GM18519 (cell line): ENCODE results near the gene PLEKHM3.
A peak's percentile ranks its signal among the peaks of the same experiment; 100 is the strongest.

ENCODE experiments used
- ATAC-seq: cut with Tn5 transposase; IDR thresholded peaks from one replicate; pipeline ENCODE4 v1.9.1; 2021; ENCODE audit warnings: mild to moderate bottlenecking, moderate library complexity; ENCODE audit not compliant: unreplicated experiment, low FRiP score

The PLEKHM3 gene

DNA sequence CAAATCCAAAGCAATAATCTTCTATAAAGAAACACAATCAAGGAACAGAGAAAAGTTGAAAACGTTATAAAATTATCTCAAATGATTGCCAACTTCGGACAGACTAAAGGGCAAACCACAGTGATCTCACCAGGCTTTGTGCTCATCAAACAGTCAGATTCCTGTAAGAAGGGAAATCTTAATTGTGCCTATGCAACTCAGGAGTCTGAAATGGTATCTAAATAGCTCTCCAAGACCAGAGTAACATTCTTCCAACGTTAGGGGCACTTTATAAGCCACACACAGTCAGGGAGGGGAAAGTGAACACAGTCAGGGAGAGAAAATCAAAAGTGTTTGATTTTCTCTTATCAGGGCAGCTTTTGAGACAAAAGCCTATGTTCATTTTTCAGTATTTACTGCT is 29.4 kb downstream of the PLEKHM3 start:
- ATAC-seq = no peak

DNA sequence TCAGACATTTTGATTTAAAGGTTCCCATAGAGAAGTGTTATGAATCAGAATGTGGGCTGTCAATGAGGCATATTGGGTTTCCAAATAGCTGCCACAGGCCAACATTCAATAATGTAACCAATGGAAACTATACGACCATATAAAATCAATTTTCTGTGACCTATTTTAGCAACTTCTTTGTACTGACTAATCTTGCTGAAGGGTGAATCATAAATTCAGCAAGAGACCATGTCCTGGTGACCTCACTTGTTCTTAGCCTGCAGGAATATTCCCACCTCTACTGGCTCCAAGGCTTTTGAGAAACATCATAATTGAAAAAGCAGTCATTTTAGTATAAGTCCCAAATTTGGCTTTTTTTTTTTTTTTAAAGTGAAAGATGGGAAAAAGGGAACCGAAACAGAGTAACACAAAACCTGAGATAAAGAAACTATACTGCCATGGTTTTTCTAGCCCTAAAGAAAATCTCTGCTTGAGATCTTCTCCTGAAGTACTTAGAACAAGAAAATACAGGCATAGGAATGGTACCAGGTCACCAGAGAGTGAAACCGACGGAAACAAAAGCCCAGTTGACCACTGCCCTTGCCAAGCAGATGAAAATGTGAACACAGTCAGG is 32.1 kb downstream of the PLEKHM3 start:
- no peak for ATAC-seq

DNA sequence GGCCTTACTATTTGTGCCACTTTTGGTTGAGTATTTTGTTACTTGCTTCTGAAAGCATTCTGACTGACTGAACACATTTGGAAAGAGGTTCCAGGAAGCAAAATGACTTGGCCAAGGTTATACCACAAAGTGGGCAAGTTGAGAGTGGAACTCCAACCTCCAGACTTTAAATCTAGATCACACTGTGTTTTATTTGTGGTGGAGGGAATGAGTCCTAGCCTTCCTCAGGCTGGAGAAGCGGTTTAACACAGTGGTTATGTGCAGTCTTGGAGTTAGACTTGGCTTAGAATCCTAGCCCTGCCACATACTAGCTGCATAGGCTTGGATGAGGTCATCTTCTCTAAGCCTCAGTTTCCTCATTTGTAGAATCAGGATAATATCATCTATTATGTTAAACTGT is 33.4 kb downstream of the PLEKHM3 start:
- no peak for ATAC-seq

DNA sequence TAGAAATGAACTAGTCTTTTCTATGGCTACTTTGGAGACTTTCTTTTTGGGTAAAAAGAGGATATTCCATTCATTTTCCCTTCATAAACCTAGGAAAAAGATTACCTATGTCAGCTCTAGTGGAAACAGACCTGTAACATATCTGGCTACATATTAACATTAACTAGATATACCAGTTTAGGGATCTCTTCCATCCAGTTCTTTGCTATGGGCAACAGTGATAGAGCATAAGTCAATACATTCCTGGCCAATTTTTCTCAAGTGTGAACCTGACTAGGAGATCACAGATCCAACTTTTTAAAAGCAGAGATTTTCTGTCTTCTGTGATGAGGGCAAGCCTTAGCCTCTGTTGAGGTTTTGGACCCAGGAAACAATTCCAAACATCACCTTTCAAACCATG is 34.5 kb downstream of the PLEKHM3 start:
- ATAC-seq = no peak

DNA sequence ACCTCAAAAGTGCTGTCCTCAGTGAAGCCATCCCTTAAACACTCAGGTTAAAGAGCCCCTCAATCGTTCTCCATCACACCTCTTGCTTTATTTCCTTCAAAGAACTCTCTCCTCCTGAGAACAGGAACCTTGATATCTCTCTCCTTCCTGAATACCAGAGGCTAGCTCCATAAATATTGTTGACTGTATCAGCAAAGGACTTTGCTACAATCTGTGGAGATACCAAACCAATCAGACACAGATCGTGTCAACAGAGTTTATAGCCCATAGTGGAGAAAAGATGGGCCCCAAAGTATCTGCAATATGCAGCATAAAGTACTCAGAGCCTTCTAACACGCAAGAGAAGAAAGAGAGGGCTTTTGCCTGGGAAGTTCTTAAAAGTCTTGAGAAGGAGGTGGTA is 36.4 kb downstream of the PLEKHM3 start:
- ATAC-seq = no peak

DNA sequence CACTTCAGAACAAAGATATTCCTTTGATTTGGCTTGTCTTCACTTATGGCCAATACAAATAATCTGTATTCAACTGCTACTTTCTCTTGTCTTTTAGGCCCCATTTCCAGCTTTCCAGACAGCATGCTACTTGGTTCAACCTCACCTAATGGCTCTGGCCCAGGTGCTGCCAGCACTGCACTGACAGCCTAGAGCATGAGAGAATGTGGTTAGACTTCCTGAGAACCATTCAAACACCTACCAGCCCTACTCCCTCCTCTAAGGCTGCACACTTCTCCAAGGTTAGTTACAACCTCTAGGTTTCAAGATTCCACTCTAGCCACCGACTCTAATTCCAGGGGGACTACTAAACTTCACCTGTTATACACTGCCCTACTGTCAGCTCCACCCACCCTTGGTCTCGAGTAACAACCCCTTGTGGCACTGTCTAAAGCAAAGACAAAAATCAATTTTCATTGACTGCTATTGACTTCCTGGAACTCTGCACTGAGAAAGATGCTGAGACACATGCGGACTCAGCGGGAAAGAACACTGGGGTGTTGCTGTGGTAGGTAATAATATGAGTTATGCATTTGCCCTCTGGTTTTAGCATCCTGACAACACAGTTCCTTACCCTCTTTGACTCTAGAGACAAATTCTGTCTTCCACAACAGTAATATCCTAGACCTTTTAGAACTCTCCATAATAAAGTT is 38.2 kb downstream of the PLEKHM3 start:
- ATAC-seq = no peak

DNA sequence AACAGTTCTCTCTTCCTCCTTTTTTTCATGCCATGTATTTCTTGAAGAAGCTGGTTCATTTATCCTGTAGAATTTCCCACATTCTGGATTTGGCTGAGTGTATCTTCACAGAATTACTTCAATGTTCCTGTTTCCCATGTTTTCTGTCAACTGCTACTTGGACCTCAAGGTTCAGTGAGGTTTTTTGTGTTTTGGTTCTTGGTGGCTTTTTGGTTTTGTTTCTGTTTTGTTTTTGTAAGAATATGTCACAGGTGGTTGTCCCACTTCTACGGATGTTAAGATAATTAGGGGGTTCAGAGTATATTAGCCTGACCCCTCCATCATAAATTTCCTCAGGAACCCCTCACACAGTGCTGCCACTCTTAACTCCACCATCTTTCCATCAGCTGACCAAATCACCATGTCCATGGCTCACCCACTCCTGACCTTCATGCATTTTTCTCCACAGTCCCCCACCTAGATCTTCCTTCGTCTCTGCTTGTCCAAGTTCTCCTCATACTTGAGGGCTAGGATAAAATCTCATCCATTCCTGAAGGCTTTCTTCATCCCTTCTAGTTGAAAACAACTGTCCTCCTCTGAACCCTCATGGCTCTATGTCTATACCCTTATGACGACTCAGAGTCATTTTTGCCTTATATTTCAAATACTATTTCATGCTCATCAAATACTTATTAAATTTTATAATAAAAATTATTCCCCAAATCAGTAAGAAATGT is 40.4 kb downstream of the PLEKHM3 start:
- ATAC-seq = no peak

DNA sequence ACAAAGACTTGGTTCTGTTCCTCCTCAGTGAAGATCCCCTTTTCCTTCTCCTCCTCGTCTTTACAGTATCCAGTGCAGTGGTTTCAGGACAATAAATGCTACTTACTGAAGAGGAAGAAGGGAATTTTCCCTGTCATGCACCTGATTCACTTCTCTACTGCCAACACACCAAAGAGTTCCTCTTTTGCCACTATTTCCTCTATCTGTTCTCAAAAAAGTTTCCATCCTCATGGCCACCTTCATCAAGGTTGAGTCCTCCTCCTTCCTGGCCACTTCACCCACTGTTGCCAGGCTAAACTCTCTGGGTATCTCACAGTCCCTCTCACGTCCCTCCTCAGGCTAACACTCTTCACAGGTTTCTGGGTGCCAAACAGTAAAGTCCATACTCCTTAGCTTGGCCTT is 41.7 kb downstream of the PLEKHM3 start:
- peak; percentile 49 for ATAC-seq

DNA sequence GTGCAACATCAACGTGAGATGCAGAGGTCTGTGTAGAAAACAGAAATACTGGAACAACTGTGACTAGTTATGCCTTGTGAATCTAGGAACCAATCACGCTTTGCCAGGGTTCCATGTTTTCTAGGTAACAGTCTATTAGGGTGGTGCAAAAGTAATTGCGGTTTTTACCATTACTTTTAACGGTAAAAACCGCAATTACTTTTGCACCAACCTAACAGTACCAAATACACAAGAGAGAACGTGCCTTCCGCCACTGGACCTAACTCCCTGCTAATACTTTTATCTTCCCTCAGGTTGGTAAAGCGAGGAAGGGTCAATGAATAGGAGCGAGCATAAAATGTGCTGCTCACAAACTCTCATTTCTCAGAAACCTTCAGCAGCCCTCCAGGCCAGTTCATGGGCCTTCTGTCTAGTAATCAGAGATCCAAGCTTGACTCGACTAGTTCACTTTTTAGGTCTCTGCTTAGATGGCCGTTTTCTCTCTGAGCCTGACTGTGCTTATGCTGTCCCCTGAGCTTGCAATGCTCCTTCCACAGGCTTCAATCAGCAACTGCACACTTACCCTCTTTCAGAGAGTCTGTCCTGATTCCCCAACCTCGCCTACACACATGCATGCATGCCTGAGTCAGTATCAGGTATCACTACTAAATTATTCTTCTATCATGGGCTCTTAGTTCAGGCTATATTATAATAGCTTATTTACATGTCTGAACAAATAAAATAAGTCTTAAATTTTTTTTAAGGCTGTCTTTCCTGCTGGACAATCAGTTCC is 47.0 kb downstream of the PLEKHM3 start:
- no peak for ATAC-seq

DNA sequence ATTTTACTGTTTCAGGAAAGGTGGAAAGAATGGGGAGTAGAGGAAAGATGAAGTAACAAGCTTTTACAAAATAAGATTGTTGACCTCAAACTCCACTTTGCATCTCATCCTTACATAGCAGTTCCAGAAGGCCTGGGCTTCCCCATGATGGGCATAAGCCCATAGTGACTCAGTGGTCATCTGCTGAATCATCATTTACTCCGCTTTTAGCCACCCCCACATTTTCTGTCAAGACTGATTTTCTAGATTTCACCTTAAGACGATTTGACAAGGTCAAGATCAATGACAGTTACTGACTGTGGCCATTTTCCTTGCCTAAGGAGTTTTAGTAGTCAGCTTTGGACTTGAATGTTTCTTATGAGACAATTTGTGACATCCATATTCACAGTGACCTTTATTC is 49.4 kb downstream of the PLEKHM3 start:
- no peak for ATAC-seq

DNA sequence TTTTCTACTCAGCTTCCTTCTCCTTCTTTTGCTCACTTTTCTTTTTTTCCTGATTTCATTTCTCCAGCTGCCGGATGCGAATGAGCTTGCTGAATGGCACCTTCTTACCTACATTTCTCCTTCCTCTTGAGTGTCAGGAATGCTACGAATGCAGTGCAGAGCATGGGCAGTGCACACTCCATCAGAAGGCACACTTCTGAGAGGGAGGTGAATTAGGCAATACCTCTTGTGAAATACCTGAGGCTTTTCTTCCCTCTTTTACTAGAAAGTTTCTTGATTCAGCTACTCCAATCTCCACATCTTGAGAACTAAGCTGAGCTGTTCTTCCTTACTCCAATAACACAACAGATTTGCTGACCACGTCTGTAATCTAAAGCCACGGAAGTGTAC is 51.1 kb downstream of the PLEKHM3 start:
- ATAC-seq = no peak

DNA sequence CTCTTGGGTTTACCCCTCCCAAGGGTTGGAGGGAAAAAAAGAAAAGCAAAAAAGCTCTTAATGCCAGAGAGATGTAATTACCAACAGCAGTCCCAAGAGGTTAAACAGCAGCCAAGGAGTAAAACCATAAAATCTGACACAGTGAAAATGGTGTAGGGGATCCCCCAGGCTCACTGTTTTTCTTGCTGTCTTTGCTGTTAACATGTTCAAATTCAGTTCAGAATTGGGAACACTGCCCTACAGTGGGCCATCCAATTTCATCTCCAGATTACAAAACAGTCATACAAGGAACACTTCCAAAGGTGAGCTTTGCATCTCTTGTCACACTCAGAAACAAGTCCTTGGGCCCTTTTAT is 54.5 kb downstream of the PLEKHM3 start:
- ATAC-seq = no peak

DNA sequence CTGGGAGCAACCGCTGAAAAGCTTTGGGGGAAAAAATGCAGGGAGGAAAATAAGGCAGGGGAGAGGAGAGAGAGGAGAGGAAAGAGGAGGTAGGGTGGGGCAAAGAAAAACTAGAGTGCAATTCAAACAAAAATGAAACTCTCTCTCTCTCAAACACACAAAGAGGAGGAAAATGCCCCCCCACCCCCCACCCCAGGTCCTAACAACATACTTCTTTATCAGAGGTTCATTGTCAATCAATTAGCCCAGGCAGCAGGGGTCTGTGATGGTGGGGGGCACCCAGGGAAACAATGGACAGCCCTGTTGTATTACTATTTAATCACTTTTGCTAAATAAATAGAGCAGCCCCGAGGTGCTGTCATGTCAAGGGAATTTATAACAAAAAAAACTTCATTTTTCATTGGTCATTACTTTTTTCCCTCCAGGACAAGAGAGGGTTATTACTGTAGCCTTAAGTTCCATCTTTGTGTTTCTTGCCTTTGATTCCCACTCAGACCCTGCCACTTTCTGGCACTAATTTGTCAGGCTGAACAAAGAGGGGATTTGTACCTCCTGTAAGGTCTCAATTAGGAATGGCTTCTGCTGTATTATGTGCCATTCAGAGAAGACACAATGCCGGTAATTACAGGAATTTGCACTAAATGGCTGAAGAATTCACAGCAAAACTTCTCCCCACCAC is 55.0 kb downstream of the PLEKHM3 start:
- ATAC-seq = no peak

DNA sequence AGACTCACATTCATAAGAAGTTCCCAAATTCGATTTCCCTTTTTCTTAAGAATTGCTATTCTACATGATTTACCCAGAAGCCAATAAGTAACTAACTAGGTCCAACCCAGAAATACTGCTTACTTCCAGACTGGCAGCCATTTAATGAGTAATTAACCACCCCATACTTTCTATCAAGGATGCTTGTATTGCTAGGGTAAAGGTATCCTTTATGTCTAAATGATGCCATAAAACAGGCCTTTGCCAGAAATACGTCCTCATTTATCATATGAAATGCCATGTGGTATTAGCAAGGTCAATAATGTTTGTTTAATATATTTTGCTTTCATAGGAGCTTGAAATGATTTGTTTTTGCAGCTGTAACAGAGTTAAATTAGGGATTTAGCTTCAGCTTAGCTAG is 56.1 kb downstream of the PLEKHM3 start:
- ATAC-seq = no peak

DNA sequence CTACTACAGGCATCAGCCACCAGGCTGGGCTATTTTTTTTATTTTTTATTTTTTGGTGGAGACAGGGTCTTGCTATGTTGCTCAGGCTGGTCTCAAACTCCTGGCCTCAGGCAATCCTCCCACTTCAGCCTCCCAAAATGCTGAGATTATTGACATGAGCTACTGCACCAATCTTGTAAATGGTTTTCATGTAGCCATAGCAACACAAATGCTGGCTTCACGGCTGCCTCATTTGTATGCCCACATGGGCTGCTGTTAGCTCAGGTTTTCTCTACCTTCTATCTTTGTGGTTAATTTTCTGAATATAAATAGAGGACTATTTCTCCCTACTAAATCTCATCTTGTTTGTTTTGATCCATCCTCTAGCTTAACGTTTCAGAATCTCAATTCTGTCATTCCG is 58.2 kb downstream of the PLEKHM3 start:
- no peak for ATAC-seq

DNA sequence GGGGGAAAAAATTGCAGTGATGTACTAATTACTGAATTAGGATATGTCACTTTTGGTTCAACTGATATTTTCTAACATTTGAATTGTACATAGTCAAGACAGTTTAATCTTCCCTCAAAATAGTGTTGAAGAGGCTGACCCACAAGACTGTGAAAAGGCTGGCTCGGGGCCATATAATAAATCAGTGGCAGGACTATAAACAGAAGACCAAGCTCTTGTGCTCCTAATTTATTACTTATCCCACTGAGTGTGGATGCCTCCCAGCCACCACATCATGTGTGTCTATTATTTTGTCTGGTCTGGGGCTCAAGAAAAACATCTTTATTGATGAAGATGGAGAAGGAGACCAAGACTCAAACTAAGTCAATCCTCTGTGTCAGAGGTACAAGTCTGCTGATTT is 64.4 kb downstream of the PLEKHM3 start:
- ATAC-seq = no peak

DNA sequence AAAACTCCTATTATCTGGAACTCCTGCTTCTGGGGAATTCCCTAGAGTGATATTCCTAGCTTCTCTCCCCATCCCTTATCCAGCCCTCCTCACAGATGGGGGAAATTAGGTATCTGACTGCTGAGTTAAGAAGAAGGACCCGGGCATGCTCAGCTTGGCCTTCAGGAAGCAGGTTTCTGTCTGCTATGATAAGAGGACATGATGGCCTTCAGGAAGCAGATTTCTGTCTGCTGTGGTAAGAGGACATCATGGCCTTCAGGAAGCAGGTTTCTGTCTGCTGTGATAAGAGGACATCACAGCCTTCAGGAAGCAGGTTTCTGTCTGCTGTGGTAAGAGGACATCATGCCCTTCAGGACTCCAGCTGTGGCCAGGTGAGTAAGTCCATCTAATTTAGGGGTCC is 65.2 kb downstream of the PLEKHM3 start:
- ATAC-seq = no peak

DNA sequence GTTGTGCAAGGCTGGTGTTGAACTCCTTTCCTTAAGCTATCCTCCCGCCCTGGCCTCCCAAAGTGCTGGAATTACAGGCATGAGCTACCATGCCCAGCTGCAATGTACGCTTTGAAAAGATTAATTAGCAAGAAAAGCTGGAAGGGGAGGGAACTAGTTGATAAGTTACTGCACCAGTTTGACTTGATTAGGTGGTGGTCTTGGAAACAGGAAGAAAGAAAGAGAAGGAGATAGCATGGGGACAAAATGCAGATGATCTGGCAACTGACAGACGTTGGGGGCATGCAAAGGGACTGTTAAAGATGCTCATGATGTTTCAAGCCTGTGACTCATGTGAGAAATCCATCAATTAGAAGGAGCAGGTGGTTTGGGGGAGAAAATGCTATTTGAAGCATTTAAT is 68.6 kb downstream of the PLEKHM3 start:
- ATAC-seq = no peak

DNA sequence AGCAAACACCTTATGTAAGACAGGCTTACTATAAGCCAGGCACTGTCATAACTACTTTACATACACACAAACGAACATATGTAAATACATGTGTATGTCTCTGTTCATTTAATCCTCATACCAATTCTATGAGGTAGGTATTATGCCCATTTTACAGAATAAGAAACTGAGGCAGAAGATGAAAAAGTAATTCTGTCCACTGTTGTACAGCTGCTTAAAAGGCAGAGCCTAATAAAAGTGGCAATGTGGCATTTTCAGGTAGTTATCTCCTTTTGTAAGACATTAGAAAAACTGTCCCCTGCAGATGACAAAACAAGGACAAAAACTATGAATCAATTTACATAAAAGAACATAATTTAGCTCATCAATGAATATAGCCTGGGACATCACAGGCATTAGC is 69.9 kb downstream of the PLEKHM3 start:
- ATAC-seq = no peak

DNA sequence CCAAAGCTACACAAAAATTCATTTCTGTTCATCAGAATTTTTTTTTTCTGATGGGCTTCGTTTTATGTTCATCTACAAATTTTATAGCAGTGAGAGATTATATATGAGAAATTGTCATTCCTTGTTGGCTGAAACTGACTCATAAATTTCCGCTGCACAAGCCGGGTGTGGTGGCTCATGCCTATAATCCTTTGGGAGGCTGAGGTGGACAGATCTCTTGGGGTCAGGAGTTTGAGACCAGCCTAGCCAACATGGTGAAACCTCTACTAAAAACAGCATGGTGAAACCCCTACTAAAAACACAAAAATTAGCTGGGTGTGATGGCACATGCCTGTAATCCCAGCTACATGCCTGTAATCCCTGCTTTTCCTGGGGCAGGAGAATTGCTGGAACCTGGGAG is 72.0 kb downstream of the PLEKHM3 start:
- ATAC-seq = no peak
